SU-DHL-6 (cell line): ENCODE measurements around the gene PPCDC.

Experiments
- H2AFZ ChIP-seq: fragments of 200-600 bp; sonication (generic); 2 replicates; pipeline ENCODE4 v1.6.1; 2014; ENCODE audit warnings: low read depth, mild to moderate bottlenecking, moderate library complexity, mixed read lengths, antibody characterized with exemption, low read length; ENCODE audit not compliant: severe bottlenecking
- H3F3A ChIP-seq: fragments of 200-600 bp; shearing (Covaris generic); 2 replicates; pipeline ENCODE4 v1.6.0; 2016; ENCODE audit warnings: antibody characterized with exemption, mild to moderate bottlenecking; ENCODE audit not compliant: insufficient read depth
- H3K27ac ChIP-seq: fragments of 200-600 bp; sonication (generic); 2 replicates; pipeline ENCODE4 v1.5.1; 2016; ENCODE audit warnings: low read depth, mild to moderate bottlenecking, low read length, moderate library complexity, mixed read lengths
- H3K27me3 ChIP-seq: fragments of 200-600 bp; sonication (generic), shearing (Covaris generic); 2 replicates; pipeline ENCODE4 v1.6.0; 2014; ENCODE audit warnings: mild to moderate bottlenecking, low read length
- H3K36me3 ChIP-seq: fragments of 200-600 bp; sonication (generic); 2 replicates; pipeline ENCODE4 v1.6.1; 2014; ENCODE audit warnings: mild to moderate bottlenecking, low read length, mixed read lengths
- H3K4me2 ChIP-seq: fragments of 300-600, 200-600 bp; shearing (Covaris generic), sonication (generic); 2 replicates; pipeline ENCODE4 v1.6.0; 2014; ENCODE audit warnings: low read length, low read depth, mild to moderate bottlenecking; ENCODE audit not compliant: poor library complexity, severe bottlenecking
- H3K4me3 ChIP-seq: fragments of 200-600 bp; sonication (generic); 2 replicates; pipeline ENCODE4 v1.5.1; 2014; ENCODE audit warnings: antibody characterized with exemption, low read length, mild to moderate bottlenecking, mixed read lengths; ENCODE audit not compliant: insufficient read depth, poor library complexity, severe bottlenecking
- H3K79me2 ChIP-seq: fragments of 200-600 bp; sonication (generic); 2 replicates; pipeline ENCODE4 v1.6.1; 2014; ENCODE audit warnings: mild to moderate bottlenecking, low read length, moderate library complexity; ENCODE audit not compliant: insufficient read depth
- H3K9ac ChIP-seq: fragments of 200-600 bp; sonication (generic); 2 replicates; pipeline ENCODE4 v1.7.0; 2014; ENCODE audit warnings: mild to moderate bottlenecking, low read length
- H3K9me2 ChIP-seq: fragments of 200-600 bp; sonication (generic); replicated peaks from 2 replicates; pipeline ENCODE4 v1.6.1; 2014; ENCODE audit warnings: low read length; ENCODE audit not compliant: insufficient read depth
- H3K9me3 ChIP-seq: fragments of 200-600 bp; sonication (generic); 2 replicates; pipeline ENCODE4 v1.6.1; 2014; ENCODE audit warnings: low read length, mixed read lengths; ENCODE audit not compliant: insufficient read depth
- H4K20me1 ChIP-seq: fragments of 200-600 bp; sonication (generic); 2 replicates; pipeline ENCODE4 v1.6.1; 2014; ENCODE audit warnings: low read depth, mild to moderate bottlenecking, antibody characterized with exemption, low read length, moderate library complexity, mixed read lengths
- CTCF ChIP-seq: fragments of 200-600 bp; sonication (generic); IDR thresholded peaks from one replicate; pipeline ENCODE4 v1.5.1; 2017; ENCODE audit warnings: antibody characterized with exemption, mild to moderate bottlenecking, low read length, moderate library complexity; ENCODE audit not compliant: insufficient read depth, poor library complexity, severe bottlenecking
- EZH2phosphoT487 ChIP-seq: fragments of 200-600 bp; sonication (generic), shearing (Covaris generic); conservative IDR thresholded peaks from 2 replicates; pipeline ENCODE4 v1.6.1; 2018; ENCODE audit warnings: mild to moderate bottlenecking, antibody characterized with exemption, low read length, moderate library complexity, mixed read lengths

Gene PPCDC

GRCh38 chr15:74988007-74988800 is 35.2 kb upstream of the PPCDC start:
- H3K27ac ChIP-seq, result no peak overlapping the region
- H3K27me3 ChIP-seq, result no peaks in the 10 kb centered on the region

GRCh38 chr15:74989527-74989926 is 33.9 kb upstream of the PPCDC start:
- H3K4me3 ChIP-seq, result no peak overlapping the region
- no peak overlapping the region for H3K27ac ChIP-seq
- no peaks in the 10 kb centered on the region for H3K79me2 ChIP-seq
- H2AFZ ChIP-seq, result no peak overlapping the region
- H4K20me1 ChIP-seq, result no peaks in the 10 kb centered on the region
- TF ChIP-seq EZH2phosphoT487 (no peak), CTCF (no peak)
- no peak overlapping the region for H3K9ac ChIP-seq
- no peaks in the 10 kb centered on the region for H3F3A ChIP-seq
- no peaks in the 10 kb centered on the region for H3K9me2 ChIP-seq
- H3K36me3 ChIP-seq, result no peaks in the 10 kb centered on the region
- no peaks in the 10 kb centered on the region for H3K9me3 ChIP-seq
- no peak overlapping the region for H3K4me2 ChIP-seq
- no peaks in the 10 kb centered on the region for H3K27me3 ChIP-seq

More at GRCh38 chr15:74988007-74988800, 35.2 kb upstream of the PPCDC start:
- Histone ChIP-seq H3K4me3 (no peak overlapping the region), H3K9me2 (no peaks in the 10 kb centered on the region), H3K9me3 (no peaks in the 10 kb centered on the region), H4K20me1 (no peaks in the 10 kb centered on the region), H3K79me2 (no peaks in the 10 kb centered on the region), H3K9ac (no peak overlapping the region), H3K4me2 (no peak overlapping the region), H3K36me3 (no peaks in the 10 kb centered on the region), H3F3A (no peaks in the 10 kb centered on the region), H2AFZ (no peak overlapping the region)
- TF ChIP-seq CTCF (peak; percentile 57), EZH2phosphoT487 (no peak)

DNA sequence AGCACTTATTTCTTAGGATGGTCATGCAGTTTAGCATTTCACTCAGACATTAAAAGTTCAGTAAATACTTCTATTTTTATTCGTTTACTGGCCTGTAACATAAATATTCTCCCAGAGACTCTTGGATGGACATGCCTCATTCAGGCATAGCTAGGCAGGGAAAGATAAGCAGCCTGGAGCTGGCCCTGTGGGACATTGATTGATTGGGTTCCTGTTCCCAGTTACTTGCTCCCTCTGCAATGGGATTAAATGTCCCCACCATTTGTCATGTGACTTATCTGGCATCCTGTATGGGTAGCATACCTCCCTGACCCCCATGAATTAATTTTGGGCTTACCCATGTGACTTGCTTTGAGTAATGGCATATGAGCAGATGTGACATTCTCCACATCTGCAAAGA is 30.8 kb upstream of the PPCDC start:
- Histone ChIP-seq H3K9me3 (no peaks in the 10 kb centered on the region), H3K36me3 (no peaks in the 10 kb centered on the region), H3F3A (no peaks in the 10 kb centered on the region), H3K4me3 (no peak overlapping the region), H3K4me2 (no peak overlapping the region), H4K20me1 (no peaks in the 10 kb centered on the region), H3K27me3 (no peaks in the 10 kb centered on the region), H3K27ac (no peak overlapping the region), H3K79me2 (no peaks in the 10 kb centered on the region), H3K9me2 (no peaks in the 10 kb centered on the region), H2AFZ (no peak overlapping the region), H3K9ac (no peak overlapping the region)
- no peak for TF ChIP-seq EZH2phosphoT487
- no peak for TF ChIP-seq CTCF
